IMR-90 (cell line): ENCODE measurements around the gene TNFRSF11A. TPM values are rescaled to one million over a fixed set of nuclear protein-coding genes. Genes with fewer than 3 reads are reported as not detected.

ENCODE experiments used
- ATAC-seq: fragments of 200-7000 bp; cut with Tn5 transposase; 2 replicates; pipeline ENCODE4 v1.9.1; 2020; ENCODE audit warnings: low read depth, mild to moderate bottlenecking, moderate library complexity
- BruUV-seq: library from RNA; stranded (reverse); fragments of 400-500 nt; replicated peaks from 2 replicates; lab custom pipeline; 2021; lab: Mats Ljungman, UMichigan
- CTCF ChIA-PET: fragments of 300-600 bp; formaldehyde crosslinking; extraction: SDS; loops from one replicate; lab custom pipeline; 2021; ENCODE audit warnings: antibody characterized with exemption; lab: Yijun Ruan, JAX
- POLR2A ChIA-PET: fragments of 300-600 bp; sonication (Branson Sonifier 250); formaldehyde crosslinking; loops from one replicate; lab custom pipeline; 2022; ENCODE audit warnings: antibody characterized with exemption; ENCODE audit not compliant: unreplicated experiment; lab: Charles Lee
- DNase-seq: peaks from one replicate; pipeline ENCODE4 v3.0.0; 2013
- H2AFZ ChIP-seq: replicated peaks from 2 replicates; pipeline ENCODE3; 2013; ENCODE audit warnings: low read length, mild to moderate bottlenecking; ENCODE audit not compliant: poor library complexity
- H2AK5ac ChIP-seq: 2 replicates; pipeline ENCODE4 v1.6.1; 2013; ENCODE audit warnings: low read depth, low read length, inconsistent platforms
- H2AK9ac ChIP-seq: replicated peaks from 2 replicates; pipeline ENCODE3; 2013; ENCODE audit warnings: mild to moderate bottlenecking, low read depth, low read length, moderate library complexity; ENCODE audit not compliant: poor library complexity
- H2BK120ac ChIP-seq: 2 replicates; pipeline ENCODE4 v1.6.1; 2013; ENCODE audit warnings: low read depth, low read length, inconsistent platforms
- H2BK15ac ChIP-seq: 3 replicates; pipeline ENCODE4 v1.6.1; 2013; ENCODE audit warnings: low read depth, low read length, inconsistent platforms
- H2BK20ac ChIP-seq: 2 replicates; pipeline ENCODE4 v1.6.1; 2013; ENCODE audit warnings: low read depth, mild to moderate bottlenecking, inconsistent platforms, low read length, moderate library complexity
- H2BK5ac ChIP-seq: 2 replicates; pipeline ENCODE4 v1.6.1; 2013; ENCODE audit warnings: mild to moderate bottlenecking, low read depth, low read length, inconsistent platforms; ENCODE audit not compliant: poor library complexity, severe bottlenecking
- H3K14ac ChIP-seq: replicated peaks from 2 replicates; pipeline ENCODE4 v1.6.1; 2013; ENCODE audit warnings: low read depth, low read length, inconsistent platforms
- H3K18ac ChIP-seq: 2 replicates; pipeline ENCODE4 v1.6.1; 2013; ENCODE audit warnings: low read depth, low read length, control low read depth
- H3K23ac ChIP-seq: 2 replicates; pipeline ENCODE4 v1.6.1; 2013; ENCODE audit warnings: low read depth, low read length, inconsistent platforms
- H3K27ac ChIP-seq: 2 replicates; pipeline ENCODE4 v1.5.1; 2013; ENCODE audit warnings: mild to moderate bottlenecking, control low read depth, low read length; ENCODE audit not compliant: insufficient read depth
- H3K27me3 ChIP-seq: 2 replicates; pipeline ENCODE4 v1.6.1; 2013; ENCODE audit warnings: low read length; ENCODE audit not compliant: control insufficient read depth, insufficient read depth
- H3K36me3 ChIP-seq: 2 replicates; pipeline ENCODE4 v1.6.1; 2013; ENCODE audit warnings: low read length, mixed read lengths; ENCODE audit not compliant: control insufficient read depth, insufficient read depth
- H3K4ac ChIP-seq: 2 replicates; pipeline ENCODE4 v1.6.1; 2013; ENCODE audit warnings: low read depth, low read length, inconsistent platforms
- H3K4me1 ChIP-seq: 2 replicates; pipeline ENCODE4 v1.6.1; 2013; ENCODE audit warnings: low read length, mixed read lengths; ENCODE audit not compliant: control insufficient read depth, insufficient read depth
- H3K4me2 ChIP-seq: 2 replicates; pipeline ENCODE4 v1.6.1; 2013; ENCODE audit warnings: low read depth, mild to moderate bottlenecking, control low read depth, low read length, moderate library complexity
- H3K4me3 ChIP-seq: 2 replicates; pipeline ENCODE4 v1.5.1; 2013; ENCODE audit warnings: low read depth, mild to moderate bottlenecking, control low read depth, low read length, moderate library complexity; ENCODE audit not compliant: insufficient read depth
- H3K56ac ChIP-seq: 2 replicates; pipeline ENCODE4 v1.6.1; 2013; ENCODE audit warnings: low read length, inconsistent platforms; ENCODE audit not compliant: insufficient read depth; ENCODE audit errors: extremely low read depth
- H3K79me1 ChIP-seq, 2 experiments: 2 replicates each; pipeline ENCODE4 v1.6.1; 2013; ENCODE audit warnings: low read length in 2 of 2, inconsistent platforms in 1 of 2, low read depth in 1 of 2
- H3K9ac ChIP-seq: 2 replicates; pipeline ENCODE4 v1.6.1; 2013; ENCODE audit warnings: low read depth, low read length, control low read depth
- H3K9me1 ChIP-seq: 2 replicates; pipeline ENCODE4 v1.6.1; 2013; ENCODE audit warnings: low read length, inconsistent platforms; ENCODE audit not compliant: insufficient read depth
- H3K9me3 ChIP-seq: 2 replicates; pipeline ENCODE4 v1.6.1; 2013; ENCODE audit warnings: low read length; ENCODE audit not compliant: control insufficient read depth, insufficient read depth
- H4K20me1 ChIP-seq: 2 replicates; pipeline ENCODE4 v1.6.1; 2013; ENCODE audit warnings: low read length, inconsistent platforms; ENCODE audit not compliant: insufficient read depth
- H4K5ac ChIP-seq: 2 replicates; pipeline ENCODE4 v1.6.1; 2013; ENCODE audit warnings: mild to moderate bottlenecking, low read depth, low read length, control low read depth
- H4K8ac ChIP-seq, 2 experiments: 2 replicates each; pipeline ENCODE4 v1.6.1; 2013; ENCODE audit warnings: low read depth in 2 of 2, low read length in 2 of 2, control low read depth in 1 of 2, inconsistent platforms in 1 of 2
- H4K91ac ChIP-seq: 2 replicates; pipeline ENCODE4 v1.6.1; 2013; ENCODE audit warnings: low read depth, low read length, inconsistent platforms; ENCODE audit not compliant: insufficient read depth
- BHLHE40 ChIP-seq: fragments of 150-350 bp; IDR thresholded peaks from 2 replicates; pipeline ENCODE4 v1.6.1; 2016; ENCODE audit warnings: mild to moderate bottlenecking, low read depth, low read length
- FOS ChIP-seq: fragments of 150-350 bp; IDR thresholded peaks from 2 replicates; pipeline ENCODE4 v1.6.1; 2016; ENCODE audit warnings: low read depth, low read length
- MXI1 ChIP-seq: IDR thresholded peaks from 2 replicates; pipeline ENCODE4 v1.6.1; 2012; ENCODE audit warnings: low read depth, mild to moderate bottlenecking, low read length, moderate library complexity, borderline replicate concordance
- POLR2A ChIP-seq: IDR thresholded peaks from 2 replicates; pipeline ENCODE4 v1.6.1; 2012; ENCODE audit warnings: mild to moderate bottlenecking, low read depth, low read length
- RAD21 ChIP-seq: IDR thresholded peaks from 2 replicates; pipeline ENCODE4 v1.6.1; 2012; ENCODE audit warnings: low read length, improper control_type of control experiment
- RFX5 ChIP-seq: IDR thresholded peaks from 2 replicates; pipeline ENCODE4 v1.8.0; 2012; ENCODE audit warnings: low read depth, mild to moderate bottlenecking, low read length, moderate library complexity
- WGBS, 2 experiments: methylation state at CpG; one replicate each; pipeline versions ENCODE4 v1.1.5 to v1.1.7; 2013; ENCODE audit warnings: missing lambda C conversion rate in 2 of 2; ENCODE audit not compliant: insufficient read length in 1 of 2; ENCODE audit errors: extremely low coverage in 2 of 2; 5-methylcytosine and 5-hydroxymethylcytosine counted together
- dilution Hi-C: fragments of 300-500 bp; cut with HindIII; formaldehyde crosslinking; loops from one replicate; pipeline ENCODE4 v1.14.3; 2018; ENCODE audit warnings: low sequenced_read_pairs; ENCODE audit not compliant: unreplicated experiment
- in situ Hi-C: fragments of 300-500 bp; cut with MboI; formaldehyde crosslinking; loops from 3 replicates; pipeline ENCODE4 v1.14.3; 2019; ENCODE audit warnings: low sequenced_read_pairs, inconsistent platforms, mixed read lengths
- intact Hi-C: fragments of 100-400 bp; cut with micrococcal nuclease; formaldehyde crosslinking; loops from 2 replicates; pipeline ENCODE4 v1.10.0; 2022
- polyA plus RNA-seq, 3 experiments: library from polyadenylated mRNA; depleted of rRNA; stranded (reverse); fragments of >200 nt; gene quantifications; 2 replicates each; pipeline ENCODE4 v1.2.3, GENCODE V29; 2012; ENCODE audit warnings: low replicate concordance in 1 of 3
- total RNA-seq: library from RNA; depleted of rRNA; stranded (reverse); fragments of >200 nt; gene quantifications from 2 replicates; pipeline ENCODE4 v1.2.3, GENCODE V29; 2012

Gene TNFRSF11A
- total and polyA plus RNA-seq, 2 of the 4 experiments (the other 2 are of a cell fraction): under 0.01 TPM; not detected in 1

DNA sequence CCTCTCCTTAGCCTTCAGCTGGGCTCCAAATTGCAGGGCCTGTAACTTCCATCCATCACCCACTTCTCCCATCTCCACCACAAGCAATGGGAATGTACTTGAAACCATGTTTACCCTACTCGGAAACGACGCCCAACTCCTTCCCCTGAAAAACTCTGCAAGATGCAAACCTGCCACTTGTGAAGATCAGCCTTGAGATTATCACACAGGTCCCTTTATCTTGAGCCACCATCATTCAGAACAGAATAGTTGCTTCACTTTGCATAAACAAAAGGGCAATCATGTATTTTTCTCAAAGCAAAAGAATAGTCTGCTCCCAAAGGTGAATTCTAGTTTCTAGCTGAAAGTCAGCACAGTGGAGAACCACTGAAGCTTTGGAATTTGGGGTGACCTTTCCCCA, 75.8 kb downstream of the TNFRSF11A start:
- H3K23ac ChIP-seq: no peak overlapping the region
- no peak overlapping the region for H4K91ac ChIP-seq
- no peak overlapping the region for H3K4me3 ChIP-seq
- ChIA-PET CTCF (interaction anchor here (0.6 to 1.1 kb wide), 2 partner anchors 25 to 105 kb away, joined by 3 to 4 read pairs; no protein-coding TSS in a partner anchor), POLR2A (no interaction called here)
- ATAC-seq (no peak), DNase-seq (no peak)
- H3K4me1 ChIP-seq: no peaks in the 10 kb centered on the region
- intact Hi-C loops: no loop called here
- no peak overlapping the region for H3K9ac ChIP-seq
- H2BK5ac ChIP-seq: no peak overlapping the region
- H2AK9ac ChIP-seq: no peak overlapping the region
- no TSS peak for BruUV-seq
- in situ Hi-C loops: no loop called here
- TF ChIP-seq BHLHE40 (no peak), RFX5 (no peak), POLR2A (no peak), RAD21 (no peak), MXI1 (no peak), FOS (no peak)
- no peak overlapping the region for H3K18ac ChIP-seq
- no peak overlapping the region for H2BK15ac ChIP-seq
- H2BK120ac ChIP-seq: no peak overlapping the region
- no peak overlapping the region for H2BK20ac ChIP-seq
- H3K27me3 ChIP-seq: peaks cover 11% of the 10 kb centered on the region
- H4K5ac ChIP-seq: no peak overlapping the region
- H3K56ac ChIP-seq: no peak overlapping the region
- no peaks in the 10 kb centered on the region for H3K9me3 ChIP-seq
- no peak overlapping the region for H2AK5ac ChIP-seq
- dilution Hi-C loops: no loop called here
- H4K20me1 ChIP-seq: no peaks in the 10 kb centered on the region
- no peaks in the 10 kb centered on the region for H3K79me1 ChIP-seq
- no peak overlapping the region for H4K8ac ChIP-seq
- no peak overlapping the region for H3K14ac ChIP-seq
- no peak overlapping the region for H3K4ac ChIP-seq
- H3K27ac ChIP-seq: no peak overlapping the region
- no peaks in the 10 kb centered on the region for H3K9me1 ChIP-seq
- no CpG with 5 or more reads among the region's 3 CpGs for WGBS, 2 experiments
- H3K36me3 ChIP-seq: no peaks in the 10 kb centered on the region
- H2AFZ ChIP-seq: no peak overlapping the region
- no peak overlapping the region for H3K4me2 ChIP-seq
